Endothelial cell (in vitro differentiated cells): ENCODE results near the gene KIAA1671. TPM values are rescaled to one million over a fixed set of nuclear protein-coding genes. Genes with fewer than 3 reads are reported as not detected.
A peak's percentile ranks its signal among the peaks of the same experiment; 100 is the strongest.

Experiments
- DNase-seq: peaks from one replicate; pipeline ENCODE4 v3.0.0; 2021; ENCODE audit warnings: low spot score
- H3K27ac Mint-ChIP-seq: one replicate; pipeline ENCODE4 v1.8.0; 2021; ENCODE audit warnings: mixed read lengths, inconsistent platforms; ENCODE audit not compliant: unreplicated experiment
- H3K27me3 Mint-ChIP-seq: one replicate; pipeline ENCODE4 v1.8.0; 2021; ENCODE audit warnings: mild to moderate bottlenecking, moderate library complexity, mixed read lengths, inconsistent platforms; ENCODE audit not compliant: unreplicated experiment
- H3K36me3 Mint-ChIP-seq: one replicate; pipeline ENCODE4 v1.8.0; 2021; ENCODE audit warnings: mild to moderate bottlenecking, low read depth, mixed read lengths, inconsistent platforms; ENCODE audit not compliant: unreplicated experiment
- H3K4me1 Mint-ChIP-seq: one replicate; pipeline ENCODE4 v1.8.0; 2021; ENCODE audit warnings: mild to moderate bottlenecking, mixed read lengths, inconsistent platforms; ENCODE audit not compliant: unreplicated experiment
- H3K4me3 Mint-ChIP-seq: one replicate; pipeline ENCODE4 v1.8.0; 2021; ENCODE audit warnings: mild to moderate bottlenecking, mixed read lengths, inconsistent platforms; ENCODE audit not compliant: unreplicated experiment
- H3K9me3 Mint-ChIP-seq: one replicate; pipeline ENCODE4 v1.8.0; 2021; ENCODE audit warnings: mixed read lengths, inconsistent platforms; ENCODE audit not compliant: unreplicated experiment
- total RNA-seq: library from RNA; stranded (reverse); fragmentation: NEBNext Ultra II Directional; extraction: Animal tissue kit (Norgen Biotek cat#: 25700); gene quantifications from one replicate; pipeline ENCODE4 v1.2.1, GENCODE V29; 2021; ENCODE audit not compliant: unreplicated experiment
- TF ChIP-seq, protein P1 (sequence below): fragments of 200-600 bp; sonication (generic); IDR thresholded peaks from one replicate; pipeline ENCODE4 v1.5.0; 2021; ENCODE audit warnings: antibody characterized with exemption; ENCODE audit not compliant: unreplicated experiment

Gene KIAA1671
- total RNA-seq, 1 donor from 2014 or later = 92.1 TPM

GRCh38 chr22:24952837-24953383 lies 394 bp downstream of the KIAA1671 start:
- H3K4me3 Mint-ChIP-seq = peak overlapping the region; percentile 99
- H3K4me1 Mint-ChIP-seq = peaks cover 32% of the 10 kb centered on the region
- no peaks in the 10 kb centered on the region for H3K9me3 Mint-ChIP-seq
- no peaks in the 10 kb centered on the region for H3K36me3 Mint-ChIP-seq
- H3K27me3 Mint-ChIP-seq = peaks cover 3% of the 10 kb centered on the region
- H3K27ac Mint-ChIP-seq = peak overlapping the region; percentile 99
- DNase-seq = peak; percentile 77
- TF ChIP-seq, protein P1, sequence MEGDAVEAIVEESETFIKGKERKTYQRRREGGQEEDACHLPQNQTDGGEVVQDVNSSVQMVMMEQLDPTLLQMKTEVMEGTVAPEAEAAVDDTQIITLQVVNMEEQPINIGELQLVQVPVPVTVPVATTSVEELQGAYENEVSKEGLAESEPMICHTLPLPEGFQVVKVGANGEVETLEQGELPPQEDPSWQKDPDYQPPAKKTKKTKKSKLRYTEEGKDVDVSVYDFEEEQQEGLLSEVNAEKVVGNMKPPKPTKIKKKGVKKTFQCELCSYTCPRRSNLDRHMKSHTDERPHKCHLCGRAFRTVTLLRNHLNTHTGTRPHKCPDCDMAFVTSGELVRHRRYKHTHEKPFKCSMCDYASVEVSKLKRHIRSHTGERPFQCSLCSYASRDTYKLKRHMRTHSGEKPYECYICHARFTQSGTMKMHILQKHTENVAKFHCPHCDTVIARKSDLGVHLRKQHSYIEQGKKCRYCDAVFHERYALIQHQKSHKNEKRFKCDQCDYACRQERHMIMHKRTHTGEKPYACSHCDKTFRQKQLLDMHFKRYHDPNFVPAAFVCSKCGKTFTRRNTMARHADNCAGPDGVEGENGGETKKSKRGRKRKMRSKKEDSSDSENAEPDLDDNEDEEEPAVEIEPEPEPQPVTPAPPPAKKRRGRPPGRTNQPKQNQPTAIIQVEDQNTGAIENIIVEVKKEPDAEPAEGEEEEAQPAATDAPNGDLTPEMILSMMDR = no peak

DNA sequence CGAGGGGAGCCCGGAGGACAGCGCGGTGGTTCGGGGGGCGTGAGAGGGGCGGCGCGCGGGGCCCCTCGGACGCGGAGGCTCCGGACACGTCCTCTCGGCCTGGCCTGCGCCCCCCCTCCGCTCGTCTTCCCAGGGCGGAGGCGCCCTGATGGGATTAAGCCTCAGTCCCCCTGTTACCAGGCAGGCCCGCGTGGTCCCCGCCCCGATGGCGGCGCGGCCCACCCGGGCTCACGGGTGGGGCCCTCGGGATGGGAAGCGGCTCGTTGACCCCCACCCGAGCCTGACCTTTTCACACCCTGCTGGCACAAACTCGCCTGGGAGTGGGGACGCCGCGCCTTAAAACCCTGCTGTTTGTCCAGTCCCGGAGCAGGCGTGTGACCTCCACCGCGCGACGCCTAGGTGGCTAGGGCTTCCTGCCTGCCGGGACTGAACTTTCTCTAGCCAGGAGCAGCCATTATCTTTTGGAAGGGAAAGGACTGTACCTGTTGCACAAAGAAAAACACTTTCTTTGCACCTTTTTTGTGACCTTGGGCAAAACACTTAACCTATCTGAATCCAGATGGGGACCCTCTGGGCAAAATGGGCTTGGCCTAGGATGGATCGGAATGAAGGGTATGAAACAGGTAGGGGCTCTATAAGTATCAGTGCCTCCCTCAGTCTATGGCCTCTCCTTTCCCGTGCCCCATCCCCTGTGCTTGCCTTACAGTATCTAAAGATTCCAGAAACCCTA lies 1.0 kb downstream of the KIAA1671 start:
- Mint-ChIP-seq H3K27ac (peak overlapping the region; percentile 99), H3K36me3 (no peaks in the 10 kb centered on the region), H3K9me3 (no peaks in the 10 kb centered on the region), H3K4me1 (peaks cover 31% of the 10 kb centered on the region), H3K4me3 (peak overlapping the region; percentile 99), H3K27me3 (peaks cover 3% of the 10 kb centered on the region)
- TF ChIP-seq, protein P1 = no peak
- DNase-seq = no peak

GRCh38 chr22:24954114-24954463 lies 1.6 kb downstream of the KIAA1671 start:
- TF ChIP-seq, protein P1 = no peak
- Mint-ChIP-seq H3K36me3 (no peaks in the 10 kb centered on the region), H3K27ac (peak overlapping the region; percentile 72), H3K4me3 (peak overlapping the region; percentile 89), H3K4me1 (peaks cover 31% of the 10 kb centered on the region), H3K27me3 (peaks cover 3% of the 10 kb centered on the region), H3K9me3 (no peaks in the 10 kb centered on the region)
- no peak for DNase-seq

DNA sequence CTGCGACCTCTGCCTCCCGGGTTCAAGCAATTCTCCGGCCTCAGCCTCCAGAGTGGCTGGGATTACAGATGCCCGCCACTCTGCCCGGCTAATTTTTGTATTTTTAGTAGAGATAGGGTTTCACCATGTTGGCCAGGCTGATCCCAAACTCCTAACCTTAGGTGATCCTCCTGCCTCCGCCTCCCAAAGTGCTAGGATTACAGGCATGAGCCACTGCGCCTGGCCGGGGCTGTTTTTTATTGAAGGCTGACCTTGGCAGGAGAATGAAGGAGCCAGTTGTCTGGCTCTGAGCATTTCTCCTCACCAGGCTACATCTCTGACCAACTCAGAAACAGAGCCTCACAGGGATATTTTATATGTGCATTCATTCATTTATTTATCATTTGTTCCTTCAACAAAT lies 2.3 kb downstream of the KIAA1671 start:
- Mint-ChIP-seq H3K27me3 (peaks cover 3% of the 10 kb centered on the region), H3K27ac (no peak overlapping the region), H3K4me3 (peak overlapping the region; percentile 22)

GRCh38 chr22:24957043-24957442 lies 4.5 kb downstream of the KIAA1671 start:
- no peak for DNase-seq
- Mint-ChIP-seq H3K4me3 (no peak overlapping the region), H3K4me1 (peaks cover 22% of the 10 kb centered on the region), H3K27ac (no peak overlapping the region), H3K9me3 (no peaks in the 10 kb centered on the region), H3K27me3 (peaks cover 3% of the 10 kb centered on the region), H3K36me3 (no peaks in the 10 kb centered on the region)
- TF ChIP-seq, protein P1 = no peak

More for the DNA sequence above, 2.3 kb downstream of the KIAA1671 start:
- DNase-seq = no peak
- Mint-ChIP-seq H3K9me3 (no peaks in the 10 kb centered on the region), H3K36me3 (no peaks in the 10 kb centered on the region), H3K4me1 (peaks cover 31% of the 10 kb centered on the region)
- TF ChIP-seq, protein P1 = no peak
